Mesendoderm (in vitro differentiated cells): ENCODE data around the gene FOXP4.

Experiments
- DNase-seq: peaks from one replicate; pipeline ENCODE4 v3.0.0; 2013
- H2AK5ac ChIP-seq: 2 replicates; pipeline ENCODE4 v1.6.1; 2013; ENCODE audit warnings: low read length, inconsistent platforms
- H2BK120ac ChIP-seq: 2 replicates; pipeline ENCODE4 v1.6.1; 2013; ENCODE audit warnings: low read depth, mild to moderate bottlenecking, low read length, moderate library complexity, mixed read lengths
- H2BK15ac ChIP-seq: replicated peaks from 2 replicates; pipeline ENCODE4 v1.6.1; 2013; ENCODE audit warnings: low read depth, mild to moderate bottlenecking, moderate library complexity
- H2BK5ac ChIP-seq: 2 replicates; pipeline ENCODE4 v1.6.1; 2013; ENCODE audit warnings: low read length, inconsistent platforms
- H3K18ac ChIP-seq: 2 replicates; pipeline ENCODE4 v1.6.1; 2013; ENCODE audit warnings: mild to moderate bottlenecking, low read length, mixed read lengths
- H3K23ac ChIP-seq: one replicate; pipeline ENCODE4 v1.6.1; 2013; ENCODE audit warnings: low read length
- H3K27ac ChIP-seq: 2 replicates; pipeline ENCODE4 v1.5.1; 2013; ENCODE audit warnings: low read depth, mild to moderate bottlenecking, inconsistent platforms, low read length, moderate library complexity
- H3K27me3 ChIP-seq: 2 replicates; pipeline ENCODE4 v1.6.1; 2013; ENCODE audit warnings: low read length, control low read depth, mild to moderate bottlenecking, inconsistent platforms; ENCODE audit not compliant: insufficient read depth, poor library complexity
- H3K36me3 ChIP-seq: 2 replicates; pipeline ENCODE4 v1.6.1; 2013; ENCODE audit warnings: low read length, inconsistent platforms; ENCODE audit not compliant: control insufficient read depth, insufficient read depth
- H3K4ac ChIP-seq: one replicate; pipeline ENCODE4 v1.6.1; 2013; ENCODE audit warnings: low read depth, mild to moderate bottlenecking, low read length, moderate library complexity
- H3K4me1 ChIP-seq: 2 replicates; pipeline ENCODE4 v1.6.1; 2013; ENCODE audit warnings: low read depth, low read length, inconsistent platforms; ENCODE audit not compliant: control insufficient read depth
- H3K4me2 ChIP-seq: 2 replicates; pipeline ENCODE4 v1.6.1; 2013; ENCODE audit warnings: low read length
- H3K4me3 ChIP-seq: 2 replicates; pipeline ENCODE4 v1.5.1; 2013; ENCODE audit warnings: mild to moderate bottlenecking, low read length
- H3K56ac ChIP-seq: one replicate; pipeline ENCODE4 v1.6.1; 2013; ENCODE audit warnings: low read length
- H3K79me1 ChIP-seq: 2 replicates; pipeline ENCODE4 v1.6.1; 2013; ENCODE audit warnings: low read length, inconsistent platforms
- H3K79me2 ChIP-seq: 2 replicates; pipeline ENCODE4 v1.6.1; 2013; ENCODE audit warnings: mild to moderate bottlenecking, low read length; ENCODE audit not compliant: control insufficient read depth, insufficient read depth
- H3K9ac ChIP-seq: 2 replicates; pipeline ENCODE4 v1.6.1; 2013; ENCODE audit warnings: low read length, inconsistent platforms
- H4K5ac ChIP-seq: one replicate; pipeline ENCODE4 v1.6.1; 2013; ENCODE audit warnings: low read length
- H4K8ac ChIP-seq: one replicate; pipeline ENCODE4 v1.6.1; 2013; ENCODE audit warnings: low read depth, mild to moderate bottlenecking, control low read depth, low read length, moderate library complexity
- WGBS: extraction: QIAGEN DNeasy Blood & Tissue Kit; methylation state at CpG from one replicate; pipeline ENCODE4 v1.1.7; 2013; ENCODE audit warnings: low lambda C conversion rate, missing lambda C conversion rate; ENCODE audit not compliant: insufficient coverage; ENCODE audit errors: extremely low coverage; 5-methylcytosine and 5-hydroxymethylcytosine counted together

FOXP4 gene

DNA sequence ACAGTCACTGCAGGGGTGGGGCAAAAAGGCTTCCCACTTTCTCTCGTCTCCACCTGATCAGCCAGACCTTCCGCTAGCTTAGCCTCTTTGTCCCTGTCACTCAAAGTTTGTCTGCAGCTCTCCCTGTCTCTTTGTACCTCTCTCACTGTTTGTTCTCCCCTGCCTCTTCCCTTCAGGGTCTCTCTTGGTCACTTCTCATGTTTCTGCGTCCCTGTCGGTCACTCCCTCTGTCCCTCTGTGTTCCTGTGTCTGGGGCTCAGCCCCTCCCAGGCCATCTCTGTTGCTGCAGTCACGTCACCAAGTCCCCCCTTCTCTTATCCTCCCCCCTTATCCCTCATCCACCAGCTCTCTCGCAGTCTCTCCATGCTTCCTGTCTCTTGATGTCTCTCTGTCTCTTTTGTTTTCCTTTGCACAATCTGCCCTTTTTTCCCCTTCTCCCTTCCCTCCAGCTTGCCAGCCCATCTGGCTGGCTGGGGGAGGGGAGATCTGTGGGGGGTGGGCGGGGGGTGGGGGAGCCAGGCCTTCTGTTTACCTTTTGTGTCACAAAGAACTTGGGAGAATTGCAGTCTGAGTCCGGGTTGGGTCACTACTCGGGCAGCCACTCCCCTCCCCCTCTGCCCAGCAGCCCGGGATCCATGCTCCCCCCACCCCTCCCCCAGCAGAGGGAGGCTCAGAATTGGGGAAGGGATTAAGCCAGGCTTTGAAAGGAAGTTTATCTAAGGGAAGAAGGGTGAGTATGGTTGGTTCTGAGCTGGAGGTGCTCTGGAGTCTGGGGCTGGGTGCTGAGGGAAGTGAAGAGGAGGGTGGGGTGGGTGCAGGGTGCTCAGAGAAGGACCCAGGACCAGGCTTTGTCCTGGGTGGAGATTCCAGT lies 32.3 kb downstream of the FOXP4 start:
- peak overlapping the region; percentile 63 for H3K9ac ChIP-seq
- peak overlapping the region; percentile 90 for H3K27ac ChIP-seq
- H3K18ac ChIP-seq = peak overlapping the region; percentile 44
- H3K23ac ChIP-seq = peak overlapping the region; percentile 38
- H2AK5ac ChIP-seq = peak overlapping the region; percentile 71
- no CpG with 5 or more reads among the region's 10 CpGs for WGBS
- peak overlapping the region; percentile 26 for H4K5ac ChIP-seq
- peak overlapping the region; percentile 4 for H3K4ac ChIP-seq
- peak overlapping the region; percentile 47 for H3K4me2 ChIP-seq
- peak overlapping the region; percentile 75 for H2BK15ac ChIP-seq
- no peaks in the 10 kb centered on the region for H3K79me2 ChIP-seq
- H3K56ac ChIP-seq = peak overlapping the region; percentile 91
- no peak overlapping the region for H2BK120ac ChIP-seq
- H3K79me1 ChIP-seq = peaks cover 6% of the 10 kb centered on the region
- H3K27me3 ChIP-seq = no peaks in the 10 kb centered on the region
- H2BK5ac ChIP-seq = peak overlapping the region; percentile 80
- no peak overlapping the region for H4K8ac ChIP-seq
- DNase-seq = peak; percentile 93
- no peak overlapping the region for H3K4me3 ChIP-seq
- H3K36me3 ChIP-seq = no peaks in the 10 kb centered on the region
- H3K4me1 ChIP-seq = peaks cover 22% of the 10 kb centered on the region

GRCh38 chr6:41579088-41579610 lies 33.0 kb downstream of the FOXP4 start:
- H3K79me1 ChIP-seq = peaks cover 6% of the 10 kb centered on the region
- peak overlapping the region; percentile 35 for H3K18ac ChIP-seq
- DNase-seq = peak; percentile 65
- H4K8ac ChIP-seq = no peak overlapping the region
- no peak overlapping the region for H2BK120ac ChIP-seq
- peak overlapping the region; percentile 80 for H2BK5ac ChIP-seq
- H3K4me2 ChIP-seq = peak overlapping the region; percentile 47
- peak overlapping the region; percentile 23 for H4K5ac ChIP-seq
- peak overlapping the region; percentile 41 for H3K9ac ChIP-seq
- H3K23ac ChIP-seq = peak overlapping the region; percentile 38
- H2BK15ac ChIP-seq = peak overlapping the region; percentile 75
- no peak overlapping the region for H3K4ac ChIP-seq
- H3K79me2 ChIP-seq = no peaks in the 10 kb centered on the region
- no peak overlapping the region for H3K4me3 ChIP-seq
- no peaks in the 10 kb centered on the region for H3K36me3 ChIP-seq
- H3K27me3 ChIP-seq = no peaks in the 10 kb centered on the region
- peaks cover 19% of the 10 kb centered on the region for H3K4me1 ChIP-seq
- H3K56ac ChIP-seq = peak overlapping the region; percentile 83
- no CpG with 5 or more reads among the region's 3 CpGs for WGBS
- peak overlapping the region; percentile 90 for H3K27ac ChIP-seq
- H2AK5ac ChIP-seq = no peak overlapping the region

GRCh38 chr6:41580690-41581089 lies 34.5 kb downstream of the FOXP4 start:
- H2BK15ac ChIP-seq = no peak overlapping the region
- H3K36me3 ChIP-seq = no peaks in the 10 kb centered on the region
- H4K8ac ChIP-seq = no peak overlapping the region
- no peak overlapping the region for H3K18ac ChIP-seq
- H3K4ac ChIP-seq = no peak overlapping the region
- no peaks in the 10 kb centered on the region for H3K27me3 ChIP-seq
- H3K56ac ChIP-seq = no peak overlapping the region
- no peak overlapping the region for H4K5ac ChIP-seq
- H3K4me2 ChIP-seq = no peak overlapping the region
- WGBS = no CpG with 5 or more reads among the region's 7 CpGs
- no peak overlapping the region for H2AK5ac ChIP-seq
- H2BK5ac ChIP-seq = no peak overlapping the region
- peaks cover 19% of the 10 kb centered on the region for H3K4me1 ChIP-seq
- H3K9ac ChIP-seq = no peak overlapping the region
- no peak overlapping the region for H3K27ac ChIP-seq
- no peak overlapping the region for H2BK120ac ChIP-seq
- H3K79me2 ChIP-seq = no peaks in the 10 kb centered on the region
- no peak for DNase-seq
- peaks cover 5% of the 10 kb centered on the region for H3K79me1 ChIP-seq
- H3K4me3 ChIP-seq = no peak overlapping the region
- no peak overlapping the region for H3K23ac ChIP-seq

DNA sequence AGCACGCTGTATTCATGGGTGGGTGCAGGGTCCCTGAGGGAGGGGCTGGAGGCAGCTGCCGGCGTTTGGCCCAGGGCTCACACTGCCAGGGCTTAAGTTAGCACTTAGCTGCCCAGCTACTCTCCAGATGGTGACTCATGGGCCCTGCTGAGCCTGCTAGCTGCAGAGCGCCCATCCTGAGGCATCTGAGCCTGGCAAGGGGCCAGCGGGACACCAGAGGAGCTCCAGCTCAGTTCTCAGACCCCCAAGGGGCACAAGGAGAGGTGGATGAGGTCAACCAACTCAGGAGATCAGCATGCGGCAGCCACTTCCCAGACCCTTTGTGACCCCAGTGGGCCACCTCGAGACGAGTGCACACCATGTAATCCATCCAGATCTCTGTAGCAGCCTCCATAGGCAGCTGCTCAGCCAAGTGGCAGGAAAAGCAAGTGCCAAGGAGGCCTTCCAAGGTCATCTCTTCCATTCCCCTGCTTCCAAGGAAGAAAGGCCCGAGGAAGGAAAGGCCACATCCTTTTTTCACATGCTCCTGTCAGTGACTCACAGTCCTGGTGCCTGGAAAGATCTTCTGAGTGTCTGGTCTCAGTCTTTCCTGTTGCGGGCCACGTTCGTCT lies 35.3 kb downstream of the FOXP4 start:
- Histone ChIP-seq H3K36me3 (no peaks in the 10 kb centered on the region), H3K9ac (no peak overlapping the region), H3K79me1 (peaks cover 5% of the 10 kb centered on the region), H3K4ac (no peak overlapping the region), H2BK120ac (no peak overlapping the region), H2BK5ac (no peak overlapping the region), H3K4me1 (peaks cover 19% of the 10 kb centered on the region), H2BK15ac (no peak overlapping the region), H3K23ac (no peak overlapping the region), H4K5ac (no peak overlapping the region), H3K4me3 (no peak overlapping the region), H3K79me2 (no peaks in the 10 kb centered on the region), H3K27ac (no peak overlapping the region), H3K56ac (peak overlapping the region; percentile 12), H3K18ac (no peak overlapping the region), H3K4me2 (no peak overlapping the region), H4K8ac (no peak overlapping the region), H2AK5ac (no peak overlapping the region), H3K27me3 (no peaks in the 10 kb centered on the region)
- no peak for DNase-seq
- WGBS = no CpG with 5 or more reads among the region's 12 CpGs

- Histone ChIP-seq H3K18ac (no peak overlapping the region), H3K27ac (no peak overlapping the region), H2BK5ac (no peak overlapping the region), H2BK120ac (no peak overlapping the region), H4K5ac (no peak overlapping the region), H3K79me1 (peaks cover 2% of the 10 kb centered on the region), H3K4me3 (no peak overlapping the region), H3K4me2 (no peak overlapping the region), H3K27me3 (no peaks in the 10 kb centered on the region), H3K4me1 (peaks cover 10% of the 10 kb centered on the region), H3K4ac (no peak overlapping the region), H3K56ac (no peak overlapping the region), H3K36me3 (no peaks in the 10 kb centered on the region), H4K8ac (no peak overlapping the region), H2AK5ac (no peak overlapping the region), H3K79me2 (no peaks in the 10 kb centered on the region), H2BK15ac (no peak overlapping the region), H3K9ac (no peak overlapping the region), H3K23ac (no peak overlapping the region)
- WGBS = no CpG with 5 or more reads among the region's 5 CpGs
- no peak for DNase-seq
Measured at GRCh38 chr6:41582540-41582939, 36.4 kb downstream of the FOXP4 start.
